K562 (cell line): ENCODE results near the gene COL1A1. TPM values are rescaled to one million over a fixed set of nuclear protein-coding genes. Genes with fewer than 3 reads are reported as not detected.

Experiments used
- ATAC-seq: fragments of 200-7000 bp; cut with Tn5 transposase; 3 replicates; pipeline ENCODE4 v1.9.1; 2020; ENCODE audit warnings: moderate library complexity
- BruUV-seq: library from RNA; stranded (reverse); fragments of 400-500 nt; replicated peaks from 2 replicates; lab custom pipeline; 2021; lab: Mats Ljungman, UMichigan
- CTCF ChIA-PET: fragments of 300-600 bp; formaldehyde crosslinking; extraction: SDS; loops from one replicate; lab custom pipeline; 2021; ENCODE audit warnings: low intra/inter-chr PET ratio; lab: Yijun Ruan, JAX
- POLR2A ChIA-PET: fragments of 300-600, 350-650 bp; sonication (Branson Sonifier 250); formaldehyde crosslinking; extraction: SDS; loops from one replicate; lab custom pipeline; 2021; ENCODE audit warnings: antibody characterized with exemption, inconsistent platforms; lab: Yijun Ruan, JAX
- DNase-seq, 4 experiments: peaks; one replicate each; pipeline versions ENCODE4 v3.0.0 to v3.0.0-alpha.2; 2011 to 2018; ENCODE audit warnings: low spot score in 3 of 4, mixed read lengths in 3 of 4; ENCODE audit errors: extremely low read depth in 1 of 4
- FAIRE-seq: peaks from 2 replicates; lab custom pipeline; 2011; peaks lifted over from hg19 to GRCh38; lab: Jason Lieb, UNC
- H2AFZ ChIP-seq: 2 replicates; pipeline ENCODE4 v1.6.0; 2011; ENCODE audit warnings: low read depth, low read length, control low read depth, inconsistent platforms
- H3K27ac ChIP-seq: fragments of 200-600 bp; 3 replicates; pipeline ENCODE4 v1.8.0; 2011; ENCODE audit warnings: low read depth, mild to moderate bottlenecking, control low read depth, inconsistent platforms, low read length, moderate library complexity, mixed read lengths; ENCODE audit errors: extremely low read depth
- H3K27me3 ChIP-seq, 2 experiments: fragments of 300-600 bp in 1 of 2; 2 replicates in 1 of 2; 3 replicates in 1 of 2; pipeline versions ENCODE4 v1.6.0 to v1.8.0; 2011; ENCODE audit warnings: inconsistent platforms in 2 of 2, low read length in 2 of 2, mild to moderate bottlenecking in 1 of 2, mixed read lengths in 1 of 2, moderate library complexity in 1 of 2; ENCODE audit not compliant: control insufficient read depth in 2 of 2, insufficient read depth in 2 of 2
- H3K36me3 ChIP-seq: fragments of 300-600 bp; 3 replicates; pipeline ENCODE4 v1.8.0; 2011; ENCODE audit warnings: mild to moderate bottlenecking, low read length, inconsistent platforms; ENCODE audit not compliant: control insufficient read depth, insufficient read depth
- H3K4me1 ChIP-seq, 2 experiments: fragments of 200-600 bp in 1 of 2; replicated peaks in 1 of 2; 2 replicates in 1 of 2; 3 replicates in 1 of 2; pipeline versions ENCODE4 v1.5.1 to v1.8.0; 2011; ENCODE audit warnings: inconsistent platforms in 2 of 2, low read length in 2 of 2, mild to moderate bottlenecking in 1 of 2, mixed read lengths in 1 of 2, moderate library complexity in 1 of 2; ENCODE audit not compliant: control insufficient read depth in 2 of 2, insufficient read depth in 2 of 2
- H3K4me2 ChIP-seq: 2 replicates; pipeline ENCODE4 v1.6.1; 2011; ENCODE audit warnings: low read length, control low read depth, inconsistent platforms, mixed read lengths; ENCODE audit not compliant: insufficient read depth
- H3K4me3 ChIP-seq: fragments of 200-600 bp; sonication (generic), shearing (Covaris generic); 2 replicates; pipeline ENCODE4 v1.5.1; 2016; ENCODE audit warnings: control low read depth, inconsistent platforms
- H3K79me2 ChIP-seq: fragments of 200-600 bp; 3 replicates; pipeline ENCODE4 v1.8.0; 2011; ENCODE audit warnings: low read length, inconsistent platforms; ENCODE audit not compliant: control insufficient read depth, insufficient read depth
- H3K9ac ChIP-seq, 2 experiments: 2 replicates each; pipeline versions ENCODE4 v1.6.0 to v1.6.1; 2011; ENCODE audit warnings: low read depth in 2 of 2, low read length in 2 of 2, control low read depth in 1 of 2, inconsistent platforms in 1 of 2, mild to moderate bottlenecking in 1 of 2, mixed read lengths in 1 of 2; ENCODE audit not compliant: insufficient read depth in 1 of 2
- H3K9me1 ChIP-seq: one replicate; pipeline ENCODE4 v1.6.0; 2011; ENCODE audit warnings: inconsistent platforms, mild to moderate bottlenecking, low read length, moderate library complexity; ENCODE audit not compliant: control insufficient read depth, insufficient read depth
- H3K9me3 ChIP-seq: replicated peaks from 2 replicates; pipeline ENCODE4 v1.5.1; 2011; ENCODE audit warnings: low read depth, low read length, inconsistent platforms; ENCODE audit not compliant: control insufficient read depth, insufficient read depth
- H4K20me1 ChIP-seq: replicated peaks from 2 replicates; pipeline ENCODE4 v1.6.1; 2011; ENCODE audit warnings: low read length, inconsistent platforms, mixed read lengths; ENCODE audit not compliant: control insufficient read depth, insufficient read depth
- BCL6 ChIP-seq: fragments of 250-450 bp; sonication (Bioruptor Pico); IDR thresholded peaks from 2 replicates; pipeline ENCODE4 v1.4.0; 2020
- ELF4 ChIP-seq: fragments of 450-650 bp; formaldehyde crosslinking; IDR thresholded peaks from 2 replicates; pipeline ENCODE4 v1.4.0; 2022; ENCODE audit warnings: missing genetic modification characterization
- FOXJ3 ChIP-seq: sonication (generic); formaldehyde crosslinking; IDR thresholded peaks from 2 replicates; pipeline ENCODE4 v1.4.0; 2020; ENCODE audit warnings: mild to moderate bottlenecking, missing genetic modification reagents
- KDM4B ChIP-seq, 2 experiments: fragments of 450-650 bp in 1 of 2; sonication (generic) in 1 of 2; IDR thresholded peaks; 2 replicates each; pipeline ENCODE4 v1.6.1; 2016 to 2017; ENCODE audit warnings: borderline replicate concordance in 2 of 2, antibody characterized with exemption in 1 of 2, low read depth in 1 of 2, mild to moderate bottlenecking in 1 of 2
- NR1H2 ChIP-seq: sonication (generic); formaldehyde crosslinking; IDR thresholded peaks from 2 replicates; pipeline ENCODE4 v1.4.0; 2020; ENCODE audit warnings: mild to moderate bottlenecking, missing genetic modification reagents
- PHF21A ChIP-seq: fragments of 450-650 bp; IDR thresholded peaks from 2 replicates; pipeline ENCODE4 v1.6.1; 2017; ENCODE audit warnings: low read depth, borderline replicate concordance
- SRSF3 ChIP-seq: fragments of 200-400 bp; formaldehyde crosslinking; IDR thresholded peaks from 2 replicates; pipeline ENCODE4 v1.6.1; 2016; ENCODE audit warnings: mild to moderate bottlenecking, low read length, moderate library complexity; ENCODE audit not compliant: insufficient read depth
- ZBTB26 ChIP-seq: fragments of 450-650 bp; formaldehyde crosslinking; IDR thresholded peaks from 2 replicates; pipeline ENCODE4 v1.4.0; 2022; ENCODE audit warnings: missing genetic modification characterization
- ZNF133 ChIP-seq: fragments of 250-450 bp; sonication (Bioruptor Pico); IDR thresholded peaks from 2 replicates; pipeline ENCODE4 v1.4.0; 2020; ENCODE audit warnings: mild to moderate bottlenecking
- ZNF609 ChIP-seq: sonication (generic); formaldehyde crosslinking; IDR thresholded peaks from 2 replicates; pipeline ENCODE4 v1.8.1; 2023; ENCODE audit warnings: missing genetic modification reagents, mild to moderate bottlenecking, borderline replicate concordance
- WGBS: fragments of 100-300 bp; shearing (Covaris generic); methylation state at CpG from one replicate; pipeline ENCODE4 v1.1.6; 2016; ENCODE audit warnings: low coverage, mixed read lengths; ENCODE audit not compliant: insufficient coverage; ENCODE audit errors: missing lambda C conversion rate; 5-methylcytosine and 5-hydroxymethylcytosine counted together
- in situ Hi-C: fragments of 300-500 bp; cut with MboI; formaldehyde crosslinking; loops from 4 replicates; pipeline ENCODE4 v1.15.0; 2018; ENCODE audit warnings: inconsistent platforms, mixed read lengths
- intact Hi-C: fragments of 100-400 bp; cut with micrococcal nuclease; formaldehyde crosslinking; loops from 2 replicates; pipeline ENCODE4 v1.14.2; 2022
- polyA plus RNA-seq, 8 experiments: library from polyadenylated mRNA; depleted of rRNA in 4 of 8; stranded (reverse) in 5 of 8; unstranded in 3 of 8; fragments of >200 nt; fragmentation: Nextera tagmentation in 2 of 8; fragmentation: Illumina TruSeq in 1 of 8; extraction: Ambion mirVana in 2 of 8; extraction: Trizol in 1 of 8; gene quantifications; 2 replicates each; pipeline versions ENCODE4 v1.2.1 to v1.2.3, GENCODE V29; 2011 to 2014; ENCODE audit warnings: inconsistent platforms in 1 of 8, missing spikeins in 1 of 8
- total RNA-seq, 7 experiments: library from RNA; depleted of rRNA in 6 of 7; stranded (reverse); fragments of >200 nt in 6 of 7; fragmentation: Illumina TruSeq in 2 of 7; extraction: Trizol in 2 of 7; gene quantifications; 2 replicates each; pipeline versions ENCODE4 v1.2.1 to v1.2.3, GENCODE V29; 2011 to 2021; ENCODE audit warnings: low replicate concordance in 1 of 7

COL1A1 gene
- total and polyA plus RNA-seq, 9 of the 15 experiments (the other 6 are each of a cell fraction or from before 2014, with no cell fraction given): 0.04 to 3.4 (median 0.18) TPM

GRCh38 chr17:50165466-50165865 lies 36.0 kb downstream of the COL1A1 start:
- POLR2A ChIA-PET: interaction anchor here (0.6 to 1.5 kb wide), 4 partner anchors 8 to 588 kb away, joined by 3 to 4 read pairs (median 3); no protein-coding TSS in a partner anchor

More at GRCh38 chr17:50165466-50165865, 36.0 kb downstream of the COL1A1 start:
- Histone ChIP-seq H3K36me3 (no peaks in the 10 kb centered on the region), H2AFZ (no peak overlapping the region), H3K27me3 (peaks cover 0 to 12% of the 10 kb centered on the region in 2 experiments; a peak in 1 of 5 replicates), H3K9ac (peak overlapping the region in 1 of 2 experiments; percentile 50; a peak in 2 of 4 replicates), H3K4me3 (no peak overlapping the region), H3K27ac (no peak overlapping the region), H3K4me2 (no peak overlapping the region), H3K79me2 (no peaks in the 10 kb centered on the region), H3K9me1 (no peaks in the 10 kb centered on the region), H4K20me1 (peaks cover 6% of the 10 kb centered on the region; the same call in 1 of the 2 replicates), H3K4me1 (peaks cover 10 to 32% of the 10 kb centered on the region in 2 experiments; a peak in 3 of 5 replicates), H3K9me3 (no peaks in the 10 kb centered on the region)
- intact Hi-C loops (no loop called here), in situ Hi-C loops (no loop called here)
- TF ChIP-seq KDM4B (IDR thresholded peaks at IDR 0.05; ENCODE audit: borderline replicate concordance in 2 of 2, low read depth in 1 of 2): no peak
- TF ChIP-seq ZNF133 (CRISPR knock-in tag): no peak
- TF ChIP-seq PHF21A: no peak
- TF ChIP-seq ELF4 (CRISPR knock-in tag): no peak
- no peak for TF ChIP-seq ZBTB26
- TF ChIP-seq NR1H2 (CRISPR knock-in tag): no peak
- TF ChIP-seq ZNF609 (CRISPR knock-in tag): no peak
- TF ChIP-seq BCL6: no peak
- TF ChIP-seq SRSF3: no peak
- TF ChIP-seq FOXJ3 (CRISPR knock-in tag): no peak
- no peak for DNase-seq
- no peak for ATAC-seq
- FAIRE-seq: no peak
- no TSS peak for BruUV-seq
- CTCF ChIA-PET: no interaction called here
- 34% methylated on average over 3 of the region's 3 CpGs for WGBS
